ENCODE measurements around the gene SAP30BP.

SAP30BP gene

DNA sequence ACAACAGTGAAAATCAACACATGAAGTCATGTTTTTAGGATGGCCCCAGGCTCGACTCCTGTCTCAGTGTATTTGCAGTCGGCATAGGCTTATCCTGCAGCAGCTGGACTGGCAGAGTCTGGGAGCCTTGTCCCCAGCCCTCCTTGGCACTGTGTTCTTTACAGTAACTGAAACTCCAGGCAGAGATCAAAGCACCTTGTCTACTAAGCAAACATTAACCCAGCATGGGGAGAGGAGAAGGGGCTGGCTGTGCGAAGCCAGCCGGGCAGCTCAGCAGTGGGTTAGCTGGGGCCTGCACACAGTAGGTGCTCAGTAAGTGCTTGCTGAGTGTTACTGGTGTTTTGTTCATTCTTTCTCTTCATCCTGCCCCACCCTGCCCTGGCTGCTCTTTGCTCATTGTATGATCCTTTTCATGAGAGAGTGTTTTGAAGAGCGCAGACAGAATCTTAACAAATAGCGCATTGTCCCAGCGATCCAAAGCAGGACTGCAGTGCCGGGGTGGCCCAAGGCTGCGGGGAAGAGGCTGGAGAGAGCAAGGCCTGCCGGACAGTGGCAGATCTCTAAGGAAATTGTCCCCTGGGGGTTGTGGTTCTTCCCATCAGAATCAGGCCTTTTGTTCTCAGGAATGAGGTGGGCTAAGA, 30.6 kb downstream of the SAP30BP start:
- TF ChIP-seq, protein P1, sequence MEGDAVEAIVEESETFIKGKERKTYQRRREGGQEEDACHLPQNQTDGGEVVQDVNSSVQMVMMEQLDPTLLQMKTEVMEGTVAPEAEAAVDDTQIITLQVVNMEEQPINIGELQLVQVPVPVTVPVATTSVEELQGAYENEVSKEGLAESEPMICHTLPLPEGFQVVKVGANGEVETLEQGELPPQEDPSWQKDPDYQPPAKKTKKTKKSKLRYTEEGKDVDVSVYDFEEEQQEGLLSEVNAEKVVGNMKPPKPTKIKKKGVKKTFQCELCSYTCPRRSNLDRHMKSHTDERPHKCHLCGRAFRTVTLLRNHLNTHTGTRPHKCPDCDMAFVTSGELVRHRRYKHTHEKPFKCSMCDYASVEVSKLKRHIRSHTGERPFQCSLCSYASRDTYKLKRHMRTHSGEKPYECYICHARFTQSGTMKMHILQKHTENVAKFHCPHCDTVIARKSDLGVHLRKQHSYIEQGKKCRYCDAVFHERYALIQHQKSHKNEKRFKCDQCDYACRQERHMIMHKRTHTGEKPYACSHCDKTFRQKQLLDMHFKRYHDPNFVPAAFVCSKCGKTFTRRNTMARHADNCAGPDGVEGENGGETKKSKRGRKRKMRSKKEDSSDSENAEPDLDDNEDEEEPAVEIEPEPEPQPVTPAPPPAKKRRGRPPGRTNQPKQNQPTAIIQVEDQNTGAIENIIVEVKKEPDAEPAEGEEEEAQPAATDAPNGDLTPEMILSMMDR (IDR thresholded peaks at IDR 0.05; ENCODE audit: control insufficient read depth, extremely low read depth, insufficient read depth), result no peak
- peak; percentile 82 for DNase-seq (ENCODE audit: low read depth)
- no peak overlapping the region; the same call in 1 of the 2 replicates for H3K4me3 ChIP-seq (ENCODE audit: low read depth, low read length)

- TF ChIP-seq, protein P1 (IDR thresholded peaks at IDR 0.05; ENCODE audit: control insufficient read depth, extremely low read depth, insufficient read depth), result no peak
- no peak overlapping the region for H3K4me3 ChIP-seq (ENCODE audit: low read depth, low read length)
- no peak for DNase-seq (ENCODE audit: low read depth)
These were observed 31.5 kb downstream of the SAP30BP start for GRCh38 chr17:75698659-75699058.

- no peak overlapping the region for H3K4me3 ChIP-seq (ENCODE audit: low read depth, low read length)
- TF ChIP-seq, protein P1 (IDR thresholded peaks at IDR 0.05; ENCODE audit: control insufficient read depth, extremely low read depth, insufficient read depth), result no peak
- DNase-seq (ENCODE audit: low read depth), result no peak
These were observed 34.1 kb downstream of the SAP30BP start for GRCh38 chr17:75701288-75701687.

GRCh38 chr17:75703191-75703590, 36.1 kb downstream of the SAP30BP start:
- no peak for DNase-seq (ENCODE audit: low read depth)
- no peak overlapping the region for H3K4me3 ChIP-seq (ENCODE audit: low read depth, low read length)
- TF ChIP-seq, protein P1 (IDR thresholded peaks at IDR 0.05; ENCODE audit: control insufficient read depth, extremely low read depth, insufficient read depth), result no peak

- H3K4me3 ChIP-seq (ENCODE audit: low read depth, low read length), result no peak overlapping the region
- TF ChIP-seq, protein P1 (IDR thresholded peaks at IDR 0.05; ENCODE audit: control insufficient read depth, extremely low read depth, insufficient read depth), result no peak
- no peak for DNase-seq (ENCODE audit: low read depth)
These were observed 36.5 kb downstream of the SAP30BP start for GRCh38 chr17:75703591-75703990.

DNA sequence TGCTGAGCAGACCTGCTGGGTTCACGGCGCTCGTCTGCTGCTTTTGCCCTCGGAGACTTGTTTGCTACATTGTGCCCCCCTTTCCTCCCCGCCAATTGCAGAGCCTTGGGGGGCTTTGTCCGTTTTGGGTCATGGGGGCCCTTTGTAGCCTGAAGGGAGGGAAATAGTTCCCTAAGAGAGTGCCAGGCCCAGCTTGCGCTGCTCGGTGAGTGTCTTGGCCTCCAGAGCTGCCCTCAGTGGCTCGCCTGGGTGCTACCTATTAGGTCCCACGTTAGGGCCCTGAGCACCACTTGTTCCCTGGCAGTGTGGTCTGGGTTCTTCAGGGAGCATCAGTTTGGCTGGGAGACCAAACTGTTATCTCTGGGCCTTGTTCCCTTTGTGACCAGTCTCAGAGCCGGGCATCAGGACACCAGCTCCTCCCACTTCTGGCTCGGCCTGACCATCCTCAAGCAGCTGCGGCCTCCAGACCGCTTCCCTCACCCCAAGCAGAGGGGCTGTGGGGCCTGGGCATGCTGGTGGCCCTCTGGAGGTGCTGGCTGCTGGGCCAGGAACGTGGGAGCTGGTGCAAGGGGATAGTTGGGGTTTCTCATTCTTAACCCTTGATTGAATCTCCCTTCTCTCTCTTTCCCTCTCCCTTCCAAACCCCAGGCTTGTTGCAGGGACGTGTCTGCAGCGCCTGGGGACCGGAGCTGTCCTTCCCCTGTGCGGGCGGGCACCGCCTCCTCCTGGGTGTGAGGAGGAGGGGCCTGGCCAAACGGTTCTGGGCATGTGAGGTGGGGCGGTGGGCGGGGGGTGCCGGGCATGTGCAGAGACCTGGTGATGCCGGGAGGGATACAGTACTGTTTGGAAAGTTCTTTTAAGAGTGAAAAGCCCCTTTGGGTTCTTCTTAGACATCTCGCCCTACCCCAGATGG, 38.1 kb downstream of the SAP30BP start:
- H3K4me3 ChIP-seq (ENCODE audit: low read depth, low read length), result no peak overlapping the region
- TF ChIP-seq, protein P1 (IDR thresholded peaks at IDR 0.05; ENCODE audit: control insufficient read depth, extremely low read depth, insufficient read depth), result no peak

More for the DNA sequence above, 38.1 kb downstream of the SAP30BP start:
- no peak for DNase-seq (ENCODE audit: low read depth)

Data from LNCaP clone FGC (cell line).